ENCODE data around the gene TUBB6. TPM values are rescaled to one million over a fixed set of nuclear protein-coding genes. Genes with fewer than 3 reads are reported as not detected.
A peak's percentile ranks its signal among the peaks of the same experiment; 100 is the strongest.

TUBB6 gene
- total and polyA plus RNA-seq, 2 experiments from 2014 or later: 148 to 329 TPM

GRCh38 chr18:12309683-12310198 is 1.7 kb downstream of the TUBB6 start (continued):
- no peak for TF ChIP-seq CREB1 (CRISPR knock-in tag; IDR thresholded peaks at IDR 0.05; ENCODE audit: low read depth)
- no peak for TF ChIP-seq CTCF (conservative IDR thresholded peaks at IDR 0.05; ENCODE audit: low read depth in 2 of 2)
- no peak for TF ChIP-seq POLR2AphosphoS5 (IDR thresholded peaks at IDR 0.05; ENCODE audit: low read depth)
- no peak for TF ChIP-seq EZH2phosphoT487 (IDR thresholded peaks at IDR 0.05; ENCODE audit: unreplicated experiment)
- no peak for TF ChIP-seq ZNF114 (CRISPR knock-in tag; IDR thresholded peaks at IDR 0.05)

DNA sequence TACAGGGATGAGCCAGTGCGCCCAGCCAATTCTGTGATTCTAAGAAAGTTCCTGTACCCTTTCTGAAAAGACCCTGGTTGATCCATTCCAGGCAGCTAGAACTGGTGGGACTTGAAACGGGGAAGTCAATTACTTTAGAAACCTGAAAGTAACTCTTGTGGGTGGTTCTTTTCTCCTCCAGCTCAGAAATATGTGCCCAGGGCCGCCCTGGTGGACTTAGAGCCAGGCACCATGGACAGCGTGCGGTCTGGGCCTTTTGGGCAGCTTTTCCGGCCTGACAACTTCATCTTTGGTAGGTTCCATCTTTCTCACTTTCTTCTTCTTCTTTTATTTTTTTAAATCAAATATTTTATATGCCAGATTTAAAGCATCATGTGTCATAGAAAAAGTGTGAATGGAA is 2.7 kb downstream of the TUBB6 start:
- peaks cover 20% of the 10 kb centered on the region for H3K27me3 ChIP-seq (ENCODE audit: insufficient read depth)
- Mint-ChIP-seq H3K4me1 (peaks cover 31% of the 10 kb centered on the region), H3K4me3 (no peak overlapping the region), H3K27ac (no peak overlapping the region), H3K9me3 (peaks cover 11% of the 10 kb centered on the region; the same call in 2 of the 3 replicates), H3K27me3 (ENCODE audit: insufficient read depth, low read depth, poor library complexity) (peaks cover 26% of the 10 kb centered on the region), H3K36me3 (ENCODE audit: low read depth) (peaks cover 45% of the 10 kb centered on the region)
- ATAC-seq (no peak), DNase-seq (ENCODE audit: low spot score) (no peak)
- peaks cover 21% of the 10 kb centered on the region for H3F3A ChIP-seq (replicated peaks; ENCODE audit: low read depth)
- TF ChIP-seq JUNB (IDR thresholded peaks at IDR 0.05; ENCODE audit: unreplicated experiment) (no peak), EZH2phosphoT487 (IDR thresholded peaks at IDR 0.05; ENCODE audit: unreplicated experiment) (no peak), REST (IDR thresholded peaks at IDR 0.05; ENCODE audit: unreplicated experiment) (peak; percentile 71)
- H3K4me2 ChIP-seq: no peak overlapping the region
- H3K36me3 ChIP-seq (ENCODE audit: insufficient read depth): peaks cover 36% of the 10 kb centered on the region
- H3K9me2 ChIP-seq (ENCODE audit: insufficient read depth): no peaks in the 10 kb centered on the region
- H3K79me2 ChIP-seq (replicated peaks; ENCODE audit: insufficient read depth): peaks cover 60% of the 10 kb centered on the region
- no peak overlapping the region for H3K27ac ChIP-seq (ENCODE audit: low read depth)
- peaks cover 15% of the 10 kb centered on the region; the same call in 1 of the 2 replicates for H4K20me1 ChIP-seq (replicated peaks; ENCODE audit: insufficient read depth)
- H3K4me1 ChIP-seq (ENCODE audit: insufficient read depth): peaks cover 33% of the 10 kb centered on the region
- H3K4me3 ChIP-seq: no peak overlapping the region
- H2AFZ ChIP-seq: no peak overlapping the region

- Histone ChIP-seq H2AFZ (no peak overlapping the region), H3K4me2 (no peak overlapping the region), H3K4me1 (ENCODE audit: insufficient read depth) (peaks cover 19% of the 10 kb centered on the region), H3K36me3 (ENCODE audit: insufficient read depth) (peaks cover 42% of the 10 kb centered on the region), H3K79me2 (replicated peaks; ENCODE audit: insufficient read depth) (peaks cover 64% of the 10 kb centered on the region), H4K20me1 (replicated peaks; ENCODE audit: insufficient read depth) (peaks cover 15% of the 10 kb centered on the region; the same call in 1 of the 2 replicates), H3K27ac (ENCODE audit: low read depth) (no peak overlapping the region), H3F3A (replicated peaks; ENCODE audit: low read depth) (0 out of 2 replicates have a peak, but pooled peaks cover 8% of the 10 kb centered on the region), H3K27me3 (ENCODE audit: insufficient read depth) (no peaks in the 10 kb centered on the region), H3K9me2 (ENCODE audit: insufficient read depth) (no peaks in the 10 kb centered on the region), H3K4me3 (no peak overlapping the region)
- DNase-seq (ENCODE audit: low spot score) (no peak), ATAC-seq (no peak)
- Mint-ChIP-seq H3K27me3 (ENCODE audit: insufficient read depth, low read depth, poor library complexity) (peaks cover 12% of the 10 kb centered on the region), H3K9me3 (peaks cover 11% of the 10 kb centered on the region; the same call in 2 of the 3 replicates), H3K4me1 (peaks cover 20% of the 10 kb centered on the region), H3K27ac (no peak overlapping the region), H3K36me3 (ENCODE audit: low read depth) (peaks cover 55% of the 10 kb centered on the region), H3K4me3 (no peak overlapping the region)
- no peak for TF ChIP-seq ETS1 (IDR thresholded peaks at IDR 0.05)
- no peak for TF ChIP-seq REST (IDR thresholded peaks at IDR 0.05; ENCODE audit: unreplicated experiment)
These were observed 4.9 kb downstream of the TUBB6 start for GRCh38 chr18:12312976-12313375.
